8988T (cell line): Measurements from ENCODE around the gene SRGAP1.

Experiments
- DNase-seq: peaks from one replicate; pipeline ENCODE4 v3.0.0; 2011

SRGAP1 gene

DNA sequence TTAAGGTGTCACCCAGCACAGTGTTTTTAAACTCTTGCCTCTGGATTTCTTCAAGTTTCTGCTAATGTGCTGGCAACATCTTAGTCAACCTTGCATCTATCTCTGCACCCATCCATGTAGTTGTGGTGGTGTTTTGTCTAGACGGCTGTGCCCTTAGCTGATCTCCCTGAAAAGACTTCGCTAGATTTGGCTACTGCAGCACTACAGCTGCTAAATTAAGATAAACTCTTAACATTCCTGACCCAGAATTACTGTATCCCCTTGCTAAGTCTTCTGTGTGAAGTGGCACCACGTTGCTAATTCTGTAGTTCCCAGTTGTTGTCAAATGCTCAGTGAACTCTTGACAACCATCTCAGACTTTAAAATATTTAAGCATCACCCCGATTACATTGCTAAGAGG, 66.8 kb downstream of the SRGAP1 start:
- no peak for DNase-seq

GRCh38 chr12:63912651-63913050, 68.2 kb downstream of the SRGAP1 start:
- no peak for DNase-seq

DNA sequence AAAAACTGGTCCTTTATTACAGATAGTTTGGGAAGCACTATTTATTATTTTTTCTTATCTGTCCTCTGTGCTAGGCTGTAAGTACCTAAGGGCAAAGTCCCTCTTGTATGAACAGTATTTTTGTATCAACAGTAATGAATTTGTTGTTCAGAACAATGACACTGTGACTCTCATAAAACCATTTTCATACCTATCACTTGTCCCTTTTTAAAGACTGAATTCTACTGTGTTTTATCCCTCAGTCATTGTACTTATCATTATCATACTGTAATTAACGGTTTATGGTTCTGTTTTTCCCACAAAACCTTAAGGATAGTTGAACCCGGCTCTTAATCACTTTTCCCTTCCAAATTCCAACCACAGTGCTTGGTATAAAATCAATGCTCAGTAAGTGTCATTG, 69.4 kb downstream of the SRGAP1 start:
- no peak for DNase-seq

DNA sequence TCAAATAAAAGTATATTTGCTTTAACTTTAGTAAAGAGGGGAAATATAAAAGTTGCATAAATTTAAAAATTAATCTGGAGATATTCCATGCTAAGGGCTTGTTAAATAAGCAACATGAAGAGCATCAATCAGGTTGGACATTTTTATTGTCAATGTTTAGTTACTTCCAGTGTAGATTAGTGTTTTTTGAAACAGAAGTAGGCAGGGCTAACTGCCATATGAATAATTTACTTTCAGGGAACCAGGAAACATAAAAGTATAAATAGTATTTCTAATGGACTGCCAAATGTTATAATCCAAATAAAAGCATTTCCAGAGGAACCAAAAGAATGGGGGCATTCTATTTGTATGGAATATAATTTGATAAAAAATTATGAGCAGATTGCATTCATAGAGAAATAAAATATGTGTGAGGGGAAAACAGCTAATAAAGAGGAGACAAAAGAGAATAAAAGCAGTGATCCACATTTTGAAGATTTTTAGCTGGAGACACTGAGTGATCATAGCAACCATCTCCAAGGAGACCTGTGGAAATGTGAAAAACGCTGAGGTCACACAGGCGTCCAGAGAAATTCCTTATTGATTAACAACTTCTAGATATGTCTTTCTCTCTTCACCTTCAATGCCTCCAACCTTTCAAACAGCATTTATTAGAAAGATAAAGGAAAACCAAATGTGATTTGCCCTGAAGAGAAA, 70.8 kb downstream of the SRGAP1 start:
- DNase-seq = no peak

DNA sequence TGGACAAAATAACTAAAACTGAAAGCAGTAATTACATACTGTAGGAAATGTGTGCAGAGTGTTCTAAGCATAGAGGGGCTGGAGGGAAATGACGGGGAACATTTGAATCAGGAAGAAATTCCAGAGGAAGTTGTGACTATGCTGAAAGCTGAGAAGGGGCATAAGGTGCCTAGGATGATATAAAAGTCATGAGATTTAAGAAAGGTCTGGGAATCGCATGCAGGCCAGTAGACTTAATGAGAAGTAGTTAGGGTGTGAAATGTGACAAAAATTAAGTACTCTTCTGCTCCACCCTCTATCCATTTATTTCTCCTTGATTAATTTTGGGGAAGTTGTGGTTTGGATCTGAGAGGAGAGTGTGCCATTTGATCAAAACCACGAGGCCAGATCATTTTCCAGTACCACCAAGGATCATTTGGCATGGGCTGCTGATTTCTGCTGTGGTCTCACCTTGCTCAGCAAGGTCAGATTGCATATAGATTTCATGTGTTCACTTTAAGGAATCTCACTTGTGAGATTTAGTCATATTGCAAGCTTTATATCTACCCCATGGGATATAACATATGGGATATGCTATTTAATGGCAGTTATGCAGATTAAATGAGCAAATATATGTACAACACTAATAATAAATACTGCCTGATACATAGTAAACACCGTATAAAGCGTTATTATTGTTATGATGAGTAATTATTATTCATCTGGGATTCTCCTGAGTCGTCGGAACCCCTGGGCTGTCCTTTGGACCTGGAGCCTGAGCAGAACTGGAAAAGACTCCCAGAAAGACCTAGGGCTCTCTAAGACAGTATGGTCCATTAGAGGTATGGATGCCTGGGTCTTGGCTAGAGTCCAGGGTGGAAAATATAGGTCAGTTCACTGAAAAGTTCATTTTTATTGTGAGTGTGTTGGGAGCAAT, 72.3 kb downstream of the SRGAP1 start:
- no peak for DNase-seq

- DNase-seq = no peak
Observed at GRCh38 chr12:63917477-63917862, 73.0 kb downstream of the SRGAP1 start.

- DNase-seq = no peak
Observed at GRCh38 chr12:63917864-63918799, 73.6 kb downstream of the SRGAP1 start.

- no peak for DNase-seq
Observed at GRCh38 chr12:63918800-63919300, 74.3 kb downstream of the SRGAP1 start.

- no peak for DNase-seq
Observed at GRCh38 chr12:63919756-63920155, 75.3 kb downstream of the SRGAP1 start.

- DNase-seq = no peak
Observed at GRCh38 chr12:63921157-63921556, 76.7 kb downstream of the SRGAP1 start.

- DNase-seq = no peak
Observed at GRCh38 chr12:63922474-63922873, 78.0 kb downstream of the SRGAP1 start.

GRCh38 chr12:63924781-63925180, 80.3 kb downstream of the SRGAP1 start:
- no peak for DNase-seq

DNA sequence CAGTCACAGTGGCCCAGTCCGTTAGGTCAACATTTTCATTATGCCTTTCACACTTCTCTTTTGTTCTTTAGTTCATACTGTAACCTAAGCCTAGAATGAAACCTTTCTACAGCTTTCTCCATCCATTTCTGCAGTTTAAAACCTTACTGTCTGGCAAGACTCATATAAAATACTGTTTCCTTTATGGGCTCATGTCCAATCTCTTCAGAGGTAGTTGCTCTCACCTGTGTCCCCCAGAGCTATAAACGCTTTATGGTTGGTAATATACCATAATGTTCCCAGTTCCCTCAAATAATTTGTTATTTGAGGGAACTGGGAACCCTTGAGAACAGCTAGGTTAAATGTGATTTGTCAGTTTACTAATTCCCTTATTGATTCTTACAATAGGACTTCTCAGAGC, 83.0 kb downstream of the SRGAP1 start:
- no peak for DNase-seq

DNA sequence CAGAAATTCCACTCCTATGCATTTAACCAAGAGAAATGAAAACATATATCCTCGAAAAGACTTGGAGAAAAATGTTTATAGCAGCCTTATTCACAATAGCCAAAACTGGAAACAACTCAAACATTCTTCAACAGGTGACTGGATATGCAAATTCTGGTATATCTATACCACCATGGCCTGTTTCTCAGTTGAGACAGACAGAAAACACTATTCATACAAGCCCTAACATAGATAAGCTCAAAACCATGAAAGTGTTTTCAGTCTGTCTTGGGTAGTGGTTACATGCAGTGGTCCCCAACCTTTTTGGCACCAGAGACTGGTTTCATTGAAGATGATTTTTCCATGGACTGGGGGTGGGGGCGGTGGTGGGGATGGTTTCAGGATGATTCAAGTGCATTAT, 83.8 kb downstream of the SRGAP1 start:
- DNase-seq = no peak

DNA sequence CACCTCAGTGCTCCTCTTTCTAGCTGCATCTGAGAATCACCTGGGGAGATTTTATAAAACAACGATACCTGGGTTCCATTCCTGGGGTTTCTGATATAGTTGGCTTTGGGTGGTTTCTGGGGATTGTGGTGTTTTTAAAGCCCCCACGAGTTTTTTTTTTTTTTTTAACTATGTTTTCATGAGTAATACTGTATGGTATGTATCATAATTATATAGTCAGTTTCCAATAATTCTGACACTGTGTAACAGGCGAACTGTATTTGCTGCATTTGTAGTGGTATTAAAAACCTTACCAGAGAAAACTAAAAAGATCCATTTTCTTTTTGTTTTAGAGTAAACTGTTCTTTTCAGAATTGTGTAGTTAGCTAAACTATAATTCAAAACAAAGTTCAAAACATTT, 84.9 kb downstream of the SRGAP1 start:
- DNase-seq = no peak

DNA sequence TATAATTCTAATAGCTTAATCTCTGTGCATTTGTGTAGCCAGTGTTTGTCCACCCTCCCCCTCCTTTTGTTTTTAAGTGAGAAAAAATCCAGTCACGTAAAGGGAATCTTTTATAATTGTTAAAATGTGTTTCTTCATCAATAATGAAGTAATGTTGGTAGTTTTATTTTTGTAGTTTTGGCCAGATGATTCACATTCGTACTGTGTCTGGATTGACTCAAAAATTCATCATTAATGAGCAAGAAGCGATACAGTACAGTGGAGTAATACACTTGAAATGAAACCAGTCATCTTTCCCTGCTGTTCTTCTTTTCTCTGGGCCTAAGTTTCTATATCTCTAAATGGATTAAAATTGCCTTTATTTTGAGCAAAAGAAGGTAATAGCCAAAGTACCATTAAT, 86.5 kb downstream of the SRGAP1 start:
- DNase-seq = no peak

DNA sequence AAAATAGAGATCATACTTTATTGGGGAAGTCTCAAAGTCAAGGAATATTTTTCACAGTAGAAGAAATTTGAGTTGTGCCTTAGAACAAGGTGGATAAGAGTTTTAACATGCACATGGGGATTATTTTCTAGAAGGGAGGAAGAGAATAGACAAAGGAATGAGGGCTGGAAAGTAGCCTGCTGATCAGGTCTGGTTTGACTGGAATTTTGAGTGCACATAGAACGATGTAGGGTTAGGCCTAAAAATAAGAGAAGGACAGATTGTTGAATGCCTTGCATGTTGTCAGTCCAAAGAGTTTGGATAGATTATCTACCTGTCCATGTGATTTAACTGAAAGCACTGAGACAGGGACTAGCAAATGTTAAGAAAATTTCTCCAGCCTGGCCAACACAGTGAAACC, 87.2 kb downstream of the SRGAP1 start:
- DNase-seq = no peak

GRCh38 chr12:63934936-63935335, 90.4 kb downstream of the SRGAP1 start:
- DNase-seq = no peak

DNA sequence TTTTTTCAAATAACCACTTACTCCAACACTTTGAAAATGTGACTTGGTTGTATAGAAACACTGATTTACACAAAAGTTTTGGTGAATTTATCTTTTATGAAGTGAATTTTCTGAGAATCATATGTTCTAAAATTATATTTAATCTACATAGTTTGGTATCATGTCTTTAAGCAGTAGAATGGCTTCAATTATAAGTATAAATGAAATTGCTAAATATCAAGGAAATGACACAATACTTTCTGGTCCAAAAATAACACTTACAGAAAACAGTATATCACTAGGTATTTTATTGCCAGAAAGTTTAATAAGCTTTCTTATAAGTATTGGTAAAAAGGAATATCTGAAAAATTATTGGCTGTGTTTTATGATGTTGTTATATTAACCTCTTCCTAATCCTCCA, 90.9 kb downstream of the SRGAP1 start:
- DNase-seq = no peak

DNA sequence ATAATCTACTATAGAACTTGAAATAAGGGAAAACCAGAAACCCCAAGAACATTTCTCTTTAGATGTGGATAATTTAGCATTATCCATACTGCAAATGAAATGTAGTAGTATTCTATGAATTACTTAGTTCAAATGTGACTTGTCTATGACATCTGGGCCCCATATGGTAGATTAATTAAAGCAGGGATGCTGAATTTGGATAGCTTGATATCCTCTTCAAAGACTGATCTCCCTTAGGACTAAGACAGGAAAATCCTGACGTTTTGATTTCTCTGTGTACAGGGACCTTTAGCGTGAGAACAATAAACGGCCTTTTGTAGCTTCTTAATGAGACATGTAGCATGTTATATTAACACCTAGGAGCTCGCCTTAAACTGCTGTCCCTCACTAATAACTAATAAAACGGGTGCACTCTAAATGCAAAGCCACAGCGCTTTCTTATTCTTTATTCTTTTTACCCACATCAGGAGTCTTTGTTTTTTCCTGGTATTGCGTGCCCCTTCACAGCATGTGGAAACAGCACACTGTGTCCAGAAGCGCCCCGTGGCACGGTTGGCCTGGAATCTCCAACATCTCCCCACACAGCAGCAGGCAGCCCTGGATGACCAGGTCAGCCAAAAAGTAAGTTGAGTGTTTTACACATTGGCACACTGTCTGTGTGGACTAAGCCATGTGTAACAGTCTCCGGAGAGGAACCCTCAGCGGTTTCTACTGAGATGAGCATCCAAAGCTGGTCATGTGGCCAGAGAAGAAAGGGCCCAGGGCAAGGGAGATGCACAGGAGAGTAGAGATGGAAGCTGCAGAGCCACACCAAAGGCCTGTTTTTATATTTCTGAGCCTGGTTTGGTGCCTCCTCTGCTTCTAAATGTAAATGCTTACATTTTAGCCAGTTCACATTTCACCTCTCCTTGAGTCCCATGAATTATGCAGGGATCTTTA, 93.1 kb downstream of the SRGAP1 start:
- DNase-seq = no peak

GRCh38 chr12:63940310-63941005, 96.0 kb downstream of the SRGAP1 start:
- DNase-seq = no peak
